IgD-negative memory B cell (primary cell): ENCODE data around the gene ZNF883. TPM values are rescaled to one million over a fixed set of nuclear protein-coding genes. Genes with fewer than 3 reads are reported as not detected.

ENCODE experiments used
- H3K27ac Mint-ChIP-seq, 3 donors: one replicate each; pipeline ENCODE4 v1.8.0; 2020 to 2022; ENCODE audit warnings: mild to moderate bottlenecking in 3 of 3, mixed read lengths in 3 of 3, moderate library complexity in 1 of 3
- H3K27me3 Mint-ChIP-seq: one replicate; pipeline ENCODE4 v1.8.0; 2021; ENCODE audit warnings: mixed read lengths
- H3K36me3 Mint-ChIP-seq: one replicate; pipeline ENCODE4 v1.8.0; 2020; ENCODE audit warnings: mild to moderate bottlenecking, mixed read lengths
- H3K4me1 Mint-ChIP-seq, 3 donors: one replicate each; pipeline ENCODE4 v1.8.0; 2020 to 2022; ENCODE audit warnings: mixed read lengths in 3 of 3, mild to moderate bottlenecking in 1 of 3
- H3K4me3 Mint-ChIP-seq, 4 donors: one replicate each; pipeline ENCODE4 v1.8.0; 2020 to 2022; ENCODE audit warnings: mild to moderate bottlenecking in 4 of 4, mixed read lengths in 4 of 4, moderate library complexity in 3 of 4
- H3K9me3 Mint-ChIP-seq, 3 donors: one replicate each; pipeline ENCODE4 v1.8.0; 2020 to 2021; ENCODE audit warnings: mixed read lengths in 3 of 3, mild to moderate bottlenecking in 1 of 3
- polyA plus RNA-seq: library from polyadenylated mRNA; unstranded; fragments of 300-500 nt; fragmentation: Illumina TruSeq; gene quantifications from one replicate; pipeline ENCODE4 v1.2.3, GENCODE V29; 2021

ZNF883 gene
- polyA plus RNA-seq, 1 donor from 2014 or later = 1.2 TPM

- H3K36me3 Mint-ChIP-seq = no peaks in the 10 kb centered on the region
- H3K4me1 Mint-ChIP-seq = peaks cover 0 to 2% (median 0%) of the 10 kb centered on the region in 3 donors
- H3K27ac Mint-ChIP-seq = no peak overlapping the region
- peaks cover 8% of the 10 kb centered on the region for H3K27me3 Mint-ChIP-seq
- H3K9me3 Mint-ChIP-seq = peaks cover 0 to 7% (median 7%) of the 10 kb centered on the region in 3 donors
- no peak overlapping the region for H3K4me3 Mint-ChIP-seq
Measured at GRCh38 chr9:112969730-112970129, 42.3 kb downstream of the ZNF883 start.

GRCh38 chr9:112955550-112955949, 56.4 kb downstream of the ZNF883 start:
- H3K4me1 Mint-ChIP-seq = no peaks in the 10 kb centered on the region
- H3K36me3 Mint-ChIP-seq = peaks cover 3% of the 10 kb centered on the region
- peaks cover 0 to 5% (median 2%) of the 10 kb centered on the region in 3 donors for H3K9me3 Mint-ChIP-seq
- peaks cover 8% of the 10 kb centered on the region for H3K27me3 Mint-ChIP-seq
- H3K27ac Mint-ChIP-seq = no peak overlapping the region
- no peak overlapping the region for H3K4me3 Mint-ChIP-seq

GRCh38 chr9:112945620-112946208, 66.3 kb downstream of the ZNF883 start:
- no peaks in the 10 kb centered on the region for H3K4me1 Mint-ChIP-seq
- H3K9me3 Mint-ChIP-seq = peaks cover 4 to 10% (median 8%) of the 10 kb centered on the region in 3 donors
- H3K4me3 Mint-ChIP-seq = no peak overlapping the region
- H3K27me3 Mint-ChIP-seq = peaks cover 12% of the 10 kb centered on the region
- peaks cover 1% of the 10 kb centered on the region for H3K36me3 Mint-ChIP-seq
- no peak overlapping the region for H3K27ac Mint-ChIP-seq

- H3K4me1 Mint-ChIP-seq = no peaks in the 10 kb centered on the region
- H3K36me3 Mint-ChIP-seq = no peaks in the 10 kb centered on the region
- peaks cover 0 to 4% (median 3%) of the 10 kb centered on the region in 3 donors for H3K9me3 Mint-ChIP-seq
- H3K27ac Mint-ChIP-seq = no peak overlapping the region
- H3K4me3 Mint-ChIP-seq = no peak overlapping the region
- peaks cover 12% of the 10 kb centered on the region for H3K27me3 Mint-ChIP-seq
Measured at GRCh38 chr9:112939418-112939817, 72.6 kb downstream of the ZNF883 start.

- Mint-ChIP-seq H3K36me3 (no peaks in the 10 kb centered on the region), H3K4me3 (no peak overlapping the region), H3K27me3 (peaks cover 10% of the 10 kb centered on the region), H3K9me3 (no peaks in the 10 kb centered on the region), H3K4me1 (no peaks in the 10 kb centered on the region), H3K27ac (no peak overlapping the region)
Measured at GRCh38 chr9:112933696-112934095, 78.3 kb downstream of the ZNF883 start.

- Mint-ChIP-seq H3K27me3 (peaks cover 9% of the 10 kb centered on the region), H3K9me3 (no peaks in the 10 kb centered on the region), H3K27ac (no peak overlapping the region), H3K36me3 (no peaks in the 10 kb centered on the region), H3K4me1 (peaks cover 0 to 2% (median 0%) of the 10 kb centered on the region in 3 donors), H3K4me3 (no peak overlapping the region)
Measured at GRCh38 chr9:112925058-112925641, 86.8 kb downstream of the ZNF883 start.

- peaks cover 0 to 2% (median 0%) of the 10 kb centered on the region in 3 donors for H3K4me1 Mint-ChIP-seq
- no peak overlapping the region for H3K4me3 Mint-ChIP-seq
- peaks cover 10% of the 10 kb centered on the region for H3K27me3 Mint-ChIP-seq
- no peaks in the 10 kb centered on the region for H3K36me3 Mint-ChIP-seq
- no peak overlapping the region for H3K27ac Mint-ChIP-seq
- H3K9me3 Mint-ChIP-seq = no peaks in the 10 kb centered on the region
Measured at GRCh38 chr9:112921549-112921948, 90.4 kb downstream of the ZNF883 start.

GRCh38 chr9:112917987-112918362, 94.0 kb downstream of the ZNF883 start:
- Mint-ChIP-seq H3K9me3 (no peaks in the 10 kb centered on the region), H3K4me3 (no peak overlapping the region), H3K4me1 (no peaks in the 10 kb centered on the region), H3K27me3 (peaks cover 9% of the 10 kb centered on the region), H3K36me3 (no peaks in the 10 kb centered on the region), H3K27ac (no peak overlapping the region)

GRCh38 chr9:112917047-112917986, 94.7 kb downstream of the ZNF883 start:
- no peaks in the 10 kb centered on the region for H3K36me3 Mint-ChIP-seq
- H3K27ac Mint-ChIP-seq = no peak overlapping the region
- H3K27me3 Mint-ChIP-seq = peaks cover 13% of the 10 kb centered on the region
- H3K9me3 Mint-ChIP-seq = no peaks in the 10 kb centered on the region
- H3K4me1 Mint-ChIP-seq = no peaks in the 10 kb centered on the region
- no peak overlapping the region for H3K4me3 Mint-ChIP-seq

- no peak overlapping the region for H3K4me3 Mint-ChIP-seq
- H3K27me3 Mint-ChIP-seq = peaks cover 16% of the 10 kb centered on the region
- no peaks in the 10 kb centered on the region for H3K36me3 Mint-ChIP-seq
Measured at GRCh38 chr9:112914524-112914923, 97.5 kb downstream of the ZNF883 start.

GRCh38 chr9:112913326-112913725, 98.7 kb downstream of the ZNF883 start:
- Mint-ChIP-seq H3K4me1 (no peaks in the 10 kb centered on the region), H3K4me3 (no peak overlapping the region)

More at GRCh38 chr9:112914524-112914923, 97.5 kb downstream of the ZNF883 start:
- H3K4me1 Mint-ChIP-seq = no peaks in the 10 kb centered on the region
- H3K9me3 Mint-ChIP-seq = no peaks in the 10 kb centered on the region
- H3K27ac Mint-ChIP-seq = no peak overlapping the region

GRCh38 chr9:112912636-112913035, 99.4 kb downstream of the ZNF883 start:
- no peaks in the 10 kb centered on the region for H3K9me3 Mint-ChIP-seq
- H3K36me3 Mint-ChIP-seq = peaks cover 2% of the 10 kb centered on the region
- no peak overlapping the region for H3K27ac Mint-ChIP-seq
- no peaks in the 10 kb centered on the region for H3K4me1 Mint-ChIP-seq
- H3K4me3 Mint-ChIP-seq = no peak overlapping the region
- peaks cover 14% of the 10 kb centered on the region for H3K27me3 Mint-ChIP-seq

More at GRCh38 chr9:112913326-112913725, 98.7 kb downstream of the ZNF883 start:
- Mint-ChIP-seq H3K27me3 (peaks cover 16% of the 10 kb centered on the region), H3K9me3 (no peaks in the 10 kb centered on the region), H3K36me3 (no peaks in the 10 kb centered on the region), H3K27ac (no peak overlapping the region)

- Mint-ChIP-seq H3K4me1 (no peaks in the 10 kb centered on the region), H3K27me3 (peaks cover 14% of the 10 kb centered on the region), H3K27ac (no peak overlapping the region), H3K4me3 (no peak overlapping the region), H3K9me3 (no peaks in the 10 kb centered on the region), H3K36me3 (peaks cover 2% of the 10 kb centered on the region)
Measured at GRCh38 chr9:112911736-112912135, 100.3 kb downstream of the ZNF883 start.
